ENCODE measurements around the gene CUL9. TPM values are rescaled to one million over a fixed set of nuclear protein-coding genes. Genes with fewer than 3 reads are reported as not detected.

CUL9 gene
- total RNA-seq, 3 donors from 2014 or later: 35.9 to 46.9 (median 44.3) TPM

- H3K9me3 ChIP-seq: no peaks in the 10 kb centered on the region
- no peak for TF ChIP-seq CTCF (IDR thresholded peaks at IDR 0.05)
- no peak overlapping the region for H3K4me3 ChIP-seq
- no peak for DNase-seq
- intact Hi-C loops (cut with DNase I, micrococcal nuclease): no loop called here
- no peak for ATAC-seq
- peaks cover 2% of the 10 kb centered on the region for H3K4me1 ChIP-seq (ENCODE audit: low read depth)
- H3K36me3 ChIP-seq (ENCODE audit: low read depth): no peaks in the 10 kb centered on the region
Observed at GRCh38 chr6:43231735-43232450, 49.9 kb downstream of the CUL9 start.

GRCh38 chr6:43235841-43236240 is 53.8 kb downstream of the CUL9 start:
- DNase-seq (no peak), ATAC-seq (no peak)
- no peaks in the 10 kb centered on the region for H3K9me3 ChIP-seq
- no peak overlapping the region for H3K4me3 ChIP-seq
- H3K4me1 ChIP-seq (ENCODE audit: low read depth): no peaks in the 10 kb centered on the region
- TF ChIP-seq CTCF (IDR thresholded peaks at IDR 0.05): no peak
- H3K36me3 ChIP-seq (ENCODE audit: low read depth): no peaks in the 10 kb centered on the region
- intact Hi-C loops (cut with DNase I, micrococcal nuclease): no loop called here

- ATAC-seq (no peak), DNase-seq (no peak)
- no peak for TF ChIP-seq CTCF (IDR thresholded peaks at IDR 0.05)
- H3K36me3 ChIP-seq (ENCODE audit: low read depth): no peaks in the 10 kb centered on the region
- H3K9me3 ChIP-seq: no peaks in the 10 kb centered on the region
- H3K4me3 ChIP-seq: no peak overlapping the region
- H3K4me1 ChIP-seq (ENCODE audit: low read depth): no peaks in the 10 kb centered on the region
- intact Hi-C loops (cut with DNase I, micrococcal nuclease): no loop called here
Observed at GRCh38 chr6:43239054-43239453, 57.1 kb downstream of the CUL9 start.

- Histone ChIP-seq H3K4me1 (ENCODE audit: low read depth) (no peaks in the 10 kb centered on the region), H3K4me3 (no peak overlapping the region), H3K9me3 (no peaks in the 10 kb centered on the region), H3K36me3 (ENCODE audit: low read depth) (no peaks in the 10 kb centered on the region)
- no peak for DNase-seq
- ATAC-seq: no peak
- no peak for TF ChIP-seq CTCF (IDR thresholded peaks at IDR 0.05)
- intact Hi-C loops (cut with DNase I, micrococcal nuclease): no loop called here
Observed at GRCh38 chr6:43240950-43241349, 59.0 kb downstream of the CUL9 start.

- no peak for ATAC-seq
- DNase-seq: no peak
- Histone ChIP-seq H3K4me1 (ENCODE audit: low read depth) (peaks cover under 1% of the 10 kb centered on the region), H3K9me3 (no peaks in the 10 kb centered on the region), H3K4me3 (no peak overlapping the region), H3K36me3 (ENCODE audit: low read depth) (no peaks in the 10 kb centered on the region)
- intact Hi-C loops (cut with DNase I, micrococcal nuclease): no loop called here
- no peak for TF ChIP-seq CTCF (IDR thresholded peaks at IDR 0.05)
Observed at GRCh38 chr6:43241446-43241845, 59.5 kb downstream of the CUL9 start.

Data from mucosa of descending colon (tissue), 3 donors.